HG02763 (cell line): ENCODE results near the gene SPATA2L.
A peak's percentile ranks its signal among the peaks of the same experiment; 100 is the strongest.

Experiments
- ATAC-seq: cut with Tn5 transposase; IDR thresholded peaks from one replicate; pipeline ENCODE4 v1.9.1; 2021; ENCODE audit warnings: mild to moderate bottlenecking, moderate library complexity; ENCODE audit not compliant: unreplicated experiment

Gene SPATA2L

GRCh38 chr16:89729863-89730593 lies 28.5 kb upstream of the SPATA2L start:
- no peak for ATAC-seq

GRCh38 chr16:89729293-89729692 lies 27.8 kb upstream of the SPATA2L start:
- no peak for ATAC-seq

GRCh38 chr16:89727406-89728120 lies 26.1 kb upstream of the SPATA2L start:
- ATAC-seq = no peak

GRCh38 chr16:89723279-89724250 lies 22.1 kb upstream of the SPATA2L start:
- ATAC-seq = no peak

GRCh38 chr16:89722392-89723278 lies 21.1 kb upstream of the SPATA2L start:
- no peak for ATAC-seq

- peak; percentile 32 for ATAC-seq
Observed at GRCh38 chr16:89721546-89722391, 20.3 kb upstream of the SPATA2L start.

- peak; percentile 57 for ATAC-seq
Observed at GRCh38 chr16:89720813-89721545, 19.5 kb upstream of the SPATA2L start, which contains the start of the genes VPS9D1 and ZNF276. Gene VPS9D1 (minus strand): TSS chr16:89720898. CDS start chr16:89720861, 37 bp downstream. Gene ZNF276 (plus strand): TSS chr16:89721537. CDS start chr16:89721641, 104 bp downstream.

GRCh38 chr16:89720551-89720812 lies 19.0 kb upstream of the SPATA2L start:
- ATAC-seq = peak; percentile 25

GRCh38 chr16:89717688-89718505 lies 16.4 kb upstream of the SPATA2L start:
- ATAC-seq = no peak

- ATAC-seq = no peak
Observed at GRCh38 chr16:89716916-89717687, 15.6 kb upstream of the SPATA2L start.

- ATAC-seq = no peak
Observed at GRCh38 chr16:89716493-89716892, 15.0 kb upstream of the SPATA2L start.

GRCh38 chr16:89712274-89712781 lies 10.8 kb upstream of the SPATA2L start:
- no peak for ATAC-seq

- ATAC-seq = no peak
Observed at GRCh38 chr16:89711601-89712273, 10.2 kb upstream of the SPATA2L start.

- ATAC-seq = no peak
Observed at GRCh38 chr16:89710709-89711564, 9.4 kb upstream of the SPATA2L start.

GRCh38 chr16:89709716-89710432 lies 8.4 kb upstream of the SPATA2L start:
- no peak for ATAC-seq
